Activated CD8-positive, alpha-beta memory T cell treated with anti-CD3 and anti-CD28 coated beads for 36 hours (primary cell): ENCODE data around the gene ATP6V0B. TPM values are rescaled to one million over a fixed set of nuclear protein-coding genes. Genes with fewer than 3 reads are reported as not detected.

Source experiments
- CTCF ChIA-PET: fragments of 350-600 bp; sonication (Branson Sonifier 250); formaldehyde crosslinking; loops from one replicate; lab custom pipeline; 2021; ENCODE audit warnings: antibody characterized with exemption; lab: Charles Lee
- POLR2A ChIA-PET: fragments of 350-600 bp; sonication (Branson Sonifier 250); formaldehyde crosslinking; loops from one replicate; lab custom pipeline; 2021; ENCODE audit warnings: antibody characterized with exemption; lab: Charles Lee
- total RNA-seq, 2 experiments: library from RNA; stranded (reverse); gene quantifications; one replicate each; pipeline ENCODE4 v1.2.3, GENCODE V29; 2021

Gene ATP6V0B
- total RNA-seq, 2 experiments from 2014 or later = 194 to 205 TPM

DNA sequence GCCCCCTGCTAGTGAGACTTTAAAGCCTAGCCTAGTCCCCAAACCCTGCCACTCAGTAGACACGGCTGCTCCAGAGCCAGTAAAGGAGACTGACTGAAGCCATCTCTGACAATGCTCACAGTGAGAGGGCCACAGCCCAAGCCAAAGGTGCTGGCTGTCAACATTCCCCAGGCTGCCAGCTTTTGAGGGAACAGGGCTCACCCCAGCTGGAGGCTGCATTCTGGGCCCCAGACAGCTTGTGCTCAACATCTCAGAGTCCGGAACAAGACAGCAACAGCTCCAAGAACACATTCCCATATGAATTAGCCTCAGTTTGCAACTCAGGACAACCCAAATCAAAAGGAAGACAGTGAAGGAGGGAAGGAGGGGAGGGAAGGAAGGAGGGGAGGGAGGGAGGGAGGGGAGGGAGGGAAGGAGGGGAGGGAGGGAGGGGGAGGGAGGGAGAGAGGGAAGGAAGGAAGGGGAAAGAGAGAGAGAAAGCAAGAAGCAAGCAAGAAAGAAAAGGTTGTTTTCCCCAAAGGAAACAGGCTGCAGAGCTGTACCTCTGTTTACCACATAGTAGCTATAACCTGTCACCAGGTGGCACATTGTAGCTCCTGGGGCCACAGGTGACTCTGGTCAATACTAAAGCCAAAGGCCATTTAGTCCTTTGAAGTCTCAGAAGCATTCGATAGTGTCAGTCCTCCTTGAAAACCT, 35.7 kb upstream of the ATP6V0B start:
- POLR2A ChIA-PET = no interaction called here
- CTCF ChIA-PET = no interaction called here

DNA sequence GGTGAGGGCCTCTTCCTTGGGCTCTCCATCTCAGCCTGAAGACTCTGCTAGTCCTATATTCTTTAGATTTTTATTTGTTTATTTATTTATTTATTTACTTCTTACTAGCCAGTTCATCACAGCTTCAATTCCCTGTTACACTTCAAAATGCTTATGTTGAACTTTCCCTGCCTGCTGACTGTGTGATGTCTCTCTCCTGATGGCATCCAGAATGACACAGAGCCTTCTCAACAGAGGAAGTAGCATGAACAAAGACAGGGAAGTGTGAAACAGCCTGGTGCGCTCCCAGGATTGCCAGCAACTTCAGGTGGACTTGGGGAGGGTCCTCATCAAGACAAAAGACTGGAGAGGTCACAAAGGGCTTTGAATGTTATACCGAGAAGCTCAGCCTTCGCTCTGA, 32.3 kb upstream of the ATP6V0B start:
- CTCF ChIA-PET = interaction anchor here (8.4 kb wide), 1 partner anchor 7 kb away, joined by 72 read pairs; the partner anchor contains the start of gene ARTN
- POLR2A ChIA-PET = no interaction called here

DNA sequence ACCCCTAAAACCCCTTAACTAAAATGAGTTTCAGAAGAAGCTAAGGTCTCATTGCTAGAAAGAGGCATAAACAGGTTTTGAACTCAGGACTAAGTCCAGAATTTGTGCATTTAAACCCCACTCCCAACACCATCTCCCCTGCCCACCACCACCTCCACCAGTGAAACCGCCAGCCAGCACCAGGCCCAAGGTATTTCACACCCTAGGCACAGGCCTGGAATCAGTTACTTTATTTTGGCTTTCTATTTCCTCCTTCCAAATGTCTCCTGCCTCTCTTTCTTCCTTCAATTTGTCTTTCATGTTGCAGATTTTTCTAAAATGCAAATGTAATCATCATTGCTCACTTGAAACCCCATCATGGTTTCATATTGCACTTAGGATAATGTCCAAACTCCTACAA, 29.9 kb upstream of the ATP6V0B start:
- ChIA-PET CTCF (interaction anchor here (1.5 to 8.4 kb wide), 2 partner anchors 10 to 181 kb away, joined by 10 to 72 read pairs; partner anchors contain the start of gene ARTN), POLR2A (interaction anchor here (1.0 kb wide), 1 partner anchor 415 kb away, joined by 6 read pairs; no protein-coding TSS in a partner anchor)

DNA sequence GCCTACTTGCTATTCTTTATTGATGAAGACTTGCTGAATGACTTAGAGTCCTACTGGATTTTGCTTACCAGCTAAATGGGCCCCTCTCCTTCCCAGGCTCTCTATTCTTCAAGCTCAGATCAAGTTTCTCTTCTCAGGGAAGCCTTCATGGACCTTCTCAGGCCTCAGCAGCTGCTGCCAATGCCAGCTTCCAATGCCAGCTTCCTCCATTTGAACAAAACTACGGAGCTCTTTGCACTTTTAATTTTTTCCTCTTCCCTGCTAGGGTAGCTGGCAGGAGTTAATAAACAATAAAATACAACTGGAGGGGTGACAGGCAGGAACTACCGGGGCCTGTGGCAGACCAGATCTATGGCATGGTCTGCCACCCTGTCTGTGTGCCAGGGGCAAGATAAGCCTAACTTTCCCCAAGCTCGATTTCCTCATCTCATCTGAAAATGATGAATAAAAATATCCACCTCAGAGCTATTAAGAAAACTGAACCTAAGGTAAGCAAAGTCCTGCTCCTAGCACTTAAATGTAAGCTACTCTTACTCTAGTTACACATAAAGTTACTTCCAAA, 29.0 kb upstream of the ATP6V0B start:
- ChIA-PET CTCF (interaction anchor here (0.8 to 8.4 kb wide), 7 partner anchors 11 to 412 kb away, joined by 3 to 72 read pairs (median 4); partner anchors contain the start of genes ARTN and DPH2), POLR2A (interaction anchor here (1.6 kb wide), 1 partner anchor 296 kb away, joined by 5 read pairs; the partner anchor contains the start of gene KDM4A)

DNA sequence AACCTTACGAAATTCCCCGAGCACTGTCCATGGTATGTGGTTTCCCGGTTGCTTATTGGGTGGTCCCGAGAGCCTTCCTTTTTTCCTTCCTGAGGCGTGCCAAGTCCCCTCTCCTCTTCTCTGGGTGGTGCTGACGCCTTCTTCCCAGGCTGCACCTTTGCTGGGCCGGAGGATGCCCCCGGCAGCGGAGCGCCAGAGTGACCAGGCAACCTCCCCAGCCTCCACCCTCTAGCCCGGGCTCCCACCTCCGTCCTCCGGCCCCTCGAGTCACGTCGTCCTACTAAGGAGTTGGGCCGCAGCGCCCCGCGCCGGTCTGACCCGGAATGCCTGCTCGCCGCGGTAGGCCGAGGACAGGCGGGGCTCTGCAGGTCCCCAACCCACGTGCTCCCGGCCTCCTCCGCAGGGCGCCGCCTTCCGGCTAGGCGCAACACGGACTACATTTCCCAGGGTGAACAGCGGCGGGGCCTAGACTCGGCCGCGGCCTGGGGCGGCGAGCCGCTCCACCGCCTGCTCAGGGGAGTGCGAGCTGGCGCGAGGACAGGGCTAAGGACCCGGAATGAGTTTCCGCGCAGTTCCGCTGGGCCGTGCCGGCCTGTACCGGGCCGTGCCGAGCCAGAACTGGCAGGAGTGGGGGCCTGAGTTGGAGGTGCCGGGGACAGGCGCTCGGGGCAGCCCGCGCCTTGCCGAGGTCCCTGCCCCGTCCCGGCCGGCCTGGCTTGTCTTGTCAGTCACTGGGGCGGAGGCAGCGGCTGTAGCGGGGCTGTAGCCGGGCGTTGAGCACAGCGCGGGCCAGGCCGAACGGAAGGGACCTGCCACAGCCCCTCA, 28.3 kb upstream of the ATP6V0B start, which contains the start of gene IPO13:
TSS of gene IPO13 (plus strand) at position 715 of the 825 bp plus-strand sequence. CDS start 651 bp downstream, outside the sequence.
- CTCF ChIA-PET = interaction anchor here (0.8 to 8.4 kb wide), 7 partner anchors 11 to 413 kb away, joined by 3 to 72 read pairs (median 4); partner anchors contain the start of genes ARTN and DPH2
- POLR2A ChIA-PET = interaction anchor here (1.6 kb wide), 1 partner anchor 296 kb away, joined by 5 read pairs; the partner anchor contains the start of gene KDM4A

DNA sequence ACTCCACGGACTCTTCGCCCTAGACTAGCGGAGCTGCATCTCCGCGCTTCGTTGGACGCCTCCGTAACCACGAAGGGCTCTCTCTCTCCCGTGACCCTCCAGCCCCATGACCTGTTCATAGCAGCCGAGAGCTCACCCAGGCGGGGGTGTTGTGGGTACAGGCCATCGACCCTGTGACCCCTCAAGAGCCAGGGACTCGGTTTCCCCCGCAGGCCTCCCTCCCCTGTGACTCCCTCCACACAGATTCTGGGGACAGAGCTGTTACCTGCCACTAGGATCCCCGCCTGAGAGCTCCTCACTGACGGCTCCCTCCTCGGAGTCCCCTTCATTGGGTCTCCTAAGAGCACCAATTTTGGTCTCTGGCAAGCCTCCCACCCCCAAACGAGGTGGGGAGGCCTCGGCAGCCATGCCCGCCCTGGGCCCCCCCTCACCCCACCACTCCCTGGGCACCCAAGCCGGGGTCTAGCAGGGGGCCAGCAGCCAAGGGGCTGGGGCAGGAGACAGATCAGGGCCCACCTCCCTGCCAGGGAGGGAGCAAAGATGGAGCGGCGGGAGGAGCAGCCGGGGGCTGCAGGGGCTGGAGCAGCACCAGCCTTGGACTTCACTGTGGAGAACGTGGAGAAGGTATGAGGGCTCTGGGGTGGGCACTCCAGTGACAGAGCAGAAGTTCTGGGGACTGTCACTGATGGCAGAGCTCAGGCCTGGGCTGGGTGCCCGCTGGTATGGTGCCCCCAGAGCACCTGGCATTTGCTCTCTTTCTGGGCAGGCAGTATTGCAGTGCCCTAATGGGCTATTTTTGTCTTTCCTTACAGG, 27.5 kb upstream of the ATP6V0B start:
- POLR2A ChIA-PET = interaction anchor here (1.6 kb wide), 1 partner anchor 297 kb away, joined by 5 read pairs; the partner anchor contains the start of gene KDM4A

DNA sequence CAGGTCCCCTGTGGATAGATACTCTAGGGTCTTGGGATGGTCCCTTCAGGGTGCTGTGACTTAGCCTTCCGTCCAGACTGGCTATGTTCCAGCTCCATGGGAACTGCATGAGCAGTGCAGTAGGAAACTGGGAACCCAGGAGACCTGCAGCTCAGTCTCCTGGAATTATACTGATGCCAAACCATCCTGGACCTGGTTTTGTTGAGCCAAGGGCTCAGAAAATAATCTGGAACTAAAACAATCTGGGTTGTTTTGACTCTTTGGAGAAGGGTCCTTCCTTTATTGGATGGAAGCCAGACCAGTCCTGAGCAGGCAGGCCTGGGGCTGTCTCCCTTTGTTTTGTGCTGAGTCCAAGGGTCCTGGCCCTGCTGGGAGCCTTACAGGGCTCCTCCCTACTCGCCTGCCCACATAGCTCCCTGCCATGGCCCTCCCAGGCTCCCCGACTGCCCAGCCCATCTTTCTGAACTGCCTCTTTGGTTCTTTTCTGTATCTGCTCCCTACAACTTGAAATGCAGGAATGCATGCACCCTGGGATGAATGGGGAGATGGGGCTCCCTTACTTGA, 26.8 kb upstream of the ATP6V0B start:
- CTCF ChIA-PET = interaction anchor here (2.6 to 8.4 kb wide), 2 partner anchors 13 to 22 kb away, joined by 16 to 72 read pairs; partner anchors contain the start of genes ARTN and DPH2
- POLR2A ChIA-PET = interaction anchor here (0.6 to 1.0 kb wide), 2 partner anchors 42 to 98 kb away, joined by 4 to 5 read pairs; no protein-coding TSS in a partner anchor

More for the DNA sequence above, 27.5 kb upstream of the ATP6V0B start:
- CTCF ChIA-PET = interaction anchor here (1.2 to 8.4 kb wide), 4 partner anchors 12 to 46 kb away, joined by 3 to 72 read pairs (median 10); partner anchors contain the start of genes ARTN and DPH2

DNA sequence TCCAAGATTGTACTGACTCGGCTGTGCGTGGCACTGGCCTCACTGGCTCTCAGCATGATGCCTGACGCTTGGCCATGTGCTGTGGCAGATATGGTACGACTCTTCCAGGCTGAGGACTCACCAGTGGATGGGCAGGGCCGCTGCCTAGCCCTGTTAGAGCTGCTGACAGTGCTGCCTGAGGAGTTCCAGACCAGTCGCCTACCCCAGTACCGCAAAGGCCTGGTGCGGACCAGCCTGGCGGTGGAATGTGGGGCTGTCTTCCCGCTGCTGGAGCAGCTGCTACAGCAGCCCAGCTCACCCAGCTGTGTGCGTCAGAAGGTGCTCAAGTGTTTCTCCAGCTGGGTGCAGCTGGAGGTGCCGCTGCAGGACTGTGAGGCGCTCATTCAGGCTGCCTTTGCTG, 25.1 kb upstream of the ATP6V0B start:
- POLR2A ChIA-PET = no interaction called here
- CTCF ChIA-PET = interaction anchor here (1.2 to 8.4 kb wide), 2 partner anchors 15 to 186 kb away, joined by 3 to 72 read pairs; partner anchors contain the start of gene ARTN

DNA sequence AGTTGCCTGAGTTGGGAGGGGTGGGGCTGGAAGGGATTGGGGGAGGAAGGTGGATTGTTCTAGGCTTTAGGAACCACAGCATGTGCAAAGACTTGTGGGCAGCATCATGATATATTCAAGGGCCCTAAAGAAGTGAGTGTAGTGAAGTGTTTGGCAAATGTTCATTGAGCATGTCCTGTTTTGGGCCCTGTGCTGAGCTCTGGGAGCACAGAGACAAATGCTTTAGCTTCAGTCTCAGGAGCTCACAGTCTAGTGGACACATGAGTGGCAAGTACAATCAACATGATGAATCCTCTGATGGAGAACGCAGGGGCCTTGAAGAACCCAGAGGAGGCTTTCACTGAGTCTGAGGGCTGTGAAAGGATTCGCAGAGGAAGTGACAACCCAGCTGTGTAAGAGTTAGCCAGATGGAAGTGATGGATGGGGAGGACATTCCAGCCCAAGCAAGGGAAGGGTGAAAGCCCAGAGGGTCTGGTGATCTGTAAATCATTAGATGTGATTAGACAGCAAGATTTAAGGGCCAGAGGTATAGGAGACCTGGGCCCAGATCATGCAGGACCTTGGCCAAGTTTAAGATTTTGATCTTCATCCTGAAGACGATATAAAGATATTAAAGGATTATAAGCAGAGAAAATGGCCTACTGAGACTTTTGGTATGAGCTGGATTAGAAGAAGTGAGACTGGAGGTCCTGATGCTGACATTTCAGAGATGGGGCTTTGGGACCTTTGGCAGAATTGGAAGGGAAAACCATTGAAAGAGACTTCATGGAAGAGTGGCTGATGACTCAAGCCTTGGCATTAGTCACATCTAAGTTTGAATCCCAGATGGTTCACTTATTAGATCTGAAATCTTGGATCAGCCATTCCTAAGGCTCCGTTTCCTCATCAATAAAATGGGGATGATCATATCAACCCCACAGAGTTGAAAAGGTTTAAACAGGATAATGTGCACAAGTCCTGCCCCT, 23.5 kb upstream of the ATP6V0B start:
- POLR2A ChIA-PET = no interaction called here
- CTCF ChIA-PET = no interaction called here

DNA sequence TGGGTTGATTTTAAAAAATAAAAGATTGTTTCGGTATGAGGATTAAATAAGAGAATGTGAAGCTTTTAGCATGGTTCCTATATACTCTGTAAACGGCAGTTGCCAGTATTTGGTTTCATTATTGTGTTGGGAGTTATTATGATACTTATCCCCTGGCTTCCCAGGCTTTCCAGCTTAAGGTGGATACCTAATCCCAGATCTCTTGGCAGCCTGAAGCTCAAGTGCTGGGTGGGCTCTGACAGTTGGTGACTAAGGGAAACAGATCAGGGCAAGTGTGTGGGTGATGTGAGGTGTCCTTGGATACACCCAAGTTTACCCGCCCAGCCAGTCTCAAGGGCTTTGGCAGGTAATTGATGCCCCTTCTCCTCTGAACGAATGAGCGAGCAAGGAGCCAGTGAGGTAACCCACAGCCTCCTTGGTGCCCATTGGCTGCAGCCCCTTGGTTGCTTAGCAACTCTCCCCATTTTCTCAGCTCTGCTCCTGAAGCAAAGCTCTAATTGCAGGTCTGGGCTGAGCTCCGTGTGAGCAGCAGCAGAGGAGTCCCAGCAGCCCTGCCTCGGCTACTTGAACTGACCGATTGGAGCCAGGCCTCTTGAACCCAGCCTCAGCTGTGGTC, 21.9 kb upstream of the ATP6V0B start:
- ChIA-PET POLR2A (interaction anchor here (0.5 kb wide), 1 partner anchor 728 kb away, joined by 4 read pairs; no protein-coding TSS in a partner anchor), CTCF (interaction anchor here (0.5 to 0.6 kb wide), 2 partner anchors 93 to 127 kb away, joined by 3 read pairs; no protein-coding TSS in a partner anchor)

DNA sequence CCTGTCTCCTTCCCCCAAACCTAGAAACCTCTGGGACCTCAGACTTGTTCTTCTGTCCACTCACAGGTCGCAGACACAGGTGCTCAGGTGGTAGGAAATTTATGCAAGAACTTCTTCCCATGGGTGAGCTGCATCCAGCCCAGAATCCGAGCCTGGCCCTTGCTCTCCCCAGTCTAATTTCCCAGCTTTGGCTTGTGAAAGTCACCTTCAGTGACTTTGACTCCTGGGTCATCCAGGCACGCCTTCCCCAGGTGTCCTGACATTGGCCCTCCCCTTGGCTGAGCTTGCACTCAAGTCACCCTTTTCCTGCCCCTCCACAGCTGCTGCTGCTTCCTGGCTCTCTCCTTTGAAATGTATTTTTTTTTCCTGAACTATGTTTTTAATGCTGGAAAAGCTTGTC, 21.4 kb upstream of the ATP6V0B start:
- POLR2A ChIA-PET = interaction anchor here (0.5 to 0.6 kb wide), 2 partner anchors 14 to 728 kb away, joined by 3 to 4 read pairs; no protein-coding TSS in a partner anchor
- CTCF ChIA-PET = no interaction called here

DNA sequence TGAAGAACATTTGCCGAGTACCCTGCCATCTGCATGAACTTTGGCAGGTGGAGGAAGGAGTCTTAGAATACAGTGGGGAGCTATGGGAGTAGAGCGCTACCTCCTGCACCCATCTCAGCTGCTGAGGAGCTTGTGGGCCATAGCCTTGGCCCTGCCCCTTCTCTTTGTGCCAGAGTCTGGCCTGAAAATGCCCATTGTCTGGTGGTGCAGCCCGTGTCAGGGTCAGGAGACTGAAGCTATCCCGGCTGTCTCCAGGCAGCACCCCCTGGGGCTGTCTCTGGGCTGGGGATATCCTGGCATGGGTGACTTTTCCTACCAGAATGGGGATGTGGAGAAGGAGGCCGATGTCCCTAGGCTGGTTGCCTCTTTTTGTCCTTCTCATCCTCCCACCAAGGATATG, 20.7 kb upstream of the ATP6V0B start:
- ChIA-PET CTCF (no interaction called here), POLR2A (interaction anchor here (0.6 kb wide), 1 partner anchor 13 kb away, joined by 3 read pairs; no protein-coding TSS in a partner anchor)

DNA sequence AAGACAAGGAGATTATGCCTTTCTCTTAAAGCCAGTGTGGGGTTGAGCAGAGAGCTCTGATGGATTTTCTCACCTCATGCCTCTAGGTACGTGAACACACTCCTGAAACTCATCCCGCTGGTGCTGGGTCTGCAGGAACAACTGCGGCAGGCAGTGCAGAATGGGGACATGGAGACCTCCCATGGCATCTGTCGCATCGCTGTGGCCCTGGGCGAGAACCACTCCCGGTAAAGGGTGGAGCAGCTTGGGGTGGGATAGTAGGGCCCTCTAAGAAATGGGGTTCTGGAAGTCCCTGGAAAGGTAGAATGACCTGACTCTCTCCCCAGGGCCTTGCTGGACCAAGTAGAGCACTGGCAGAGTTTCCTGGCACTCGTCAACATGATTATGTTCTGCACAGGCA, 18.5 kb upstream of the ATP6V0B start:
- ChIA-PET POLR2A (no interaction called here), CTCF (interaction anchor here (1.2 to 1.7 kb wide), 2 partner anchors 21 to 22 kb away, joined by 3 to 4 read pairs; partner anchors contain the start of gene ARTN)

DNA sequence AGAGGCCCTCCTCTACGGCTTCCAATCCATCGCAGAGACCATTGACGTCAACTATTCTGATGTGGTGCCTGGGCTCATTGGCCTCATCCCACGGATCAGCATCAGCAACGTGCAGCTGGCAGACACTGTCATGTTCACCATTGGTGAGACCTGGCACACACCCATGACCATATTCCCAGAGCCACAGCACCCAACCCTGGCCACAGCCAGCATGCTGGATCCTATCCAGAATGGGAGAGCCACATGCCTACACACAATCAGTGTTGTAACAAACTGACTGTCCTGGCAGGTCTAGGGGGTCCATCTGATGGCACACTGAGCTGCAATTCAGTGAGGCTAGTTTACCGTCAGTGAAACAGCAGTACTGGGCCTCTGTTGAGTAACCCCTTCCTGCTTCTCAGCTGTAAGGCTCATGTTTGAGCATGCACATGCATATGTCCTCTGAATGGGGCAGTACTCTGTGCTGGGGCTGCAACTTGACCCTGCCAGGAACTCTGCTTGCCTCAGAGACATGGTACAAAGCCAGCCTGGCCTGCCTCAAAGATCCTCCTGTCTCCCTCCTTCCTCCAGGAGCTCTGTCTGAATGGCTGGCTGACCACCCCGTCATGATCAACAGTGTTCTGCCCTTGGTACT, 17.2 kb upstream of the ATP6V0B start:
- ChIA-PET POLR2A (no interaction called here), CTCF (no interaction called here)
